Measurements from ENCODE around the gene PRIMPOL.
"Not testable (repeated sequence)": the region's sequence is repeated elsewhere in the genome, so short reads cannot be mapped to it uniquely, and the experiment has no call there.

Gene PRIMPOL

DNA sequence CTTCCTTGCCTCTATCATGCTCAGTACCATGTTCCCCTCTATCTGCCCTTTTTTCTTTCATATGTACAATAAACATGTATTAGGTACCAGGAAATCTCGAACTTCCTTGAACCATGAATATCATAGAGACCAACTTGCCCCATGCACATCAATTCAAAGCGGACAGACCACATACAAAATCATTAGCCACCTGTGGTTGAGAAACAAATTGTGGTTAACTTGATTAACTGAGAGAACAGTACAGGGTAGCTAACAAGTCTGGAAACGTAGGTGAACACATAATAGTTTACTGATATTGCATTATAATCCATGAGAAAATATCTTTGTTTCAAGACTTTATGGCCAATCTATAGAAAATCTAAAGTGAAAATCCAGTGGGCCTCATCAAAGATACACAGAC, 8.5 kb upstream of the PRIMPOL start:
- no peak for DNase-seq (ENCODE audit: low spot score)

DNA sequence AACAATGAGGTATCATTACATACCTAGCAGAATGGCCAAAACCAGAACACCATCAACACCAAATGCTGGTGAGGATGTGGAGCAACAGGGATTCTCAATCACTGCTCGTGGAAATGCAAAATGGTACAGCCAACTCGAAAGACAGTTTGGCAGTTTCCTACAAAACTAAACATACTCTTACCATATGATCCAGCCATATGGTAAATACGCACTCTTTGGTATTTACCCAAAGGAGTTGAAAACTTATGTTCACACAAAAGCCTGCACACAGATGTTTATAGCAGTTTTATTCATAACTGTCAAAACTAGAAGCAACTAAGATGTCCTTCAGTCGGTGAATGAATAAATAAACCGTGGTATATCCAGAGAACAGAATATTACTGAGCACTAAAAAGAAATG, 8.1 kb upstream of the PRIMPOL start:
- no peak for DNase-seq (ENCODE audit: low spot score)

DNA sequence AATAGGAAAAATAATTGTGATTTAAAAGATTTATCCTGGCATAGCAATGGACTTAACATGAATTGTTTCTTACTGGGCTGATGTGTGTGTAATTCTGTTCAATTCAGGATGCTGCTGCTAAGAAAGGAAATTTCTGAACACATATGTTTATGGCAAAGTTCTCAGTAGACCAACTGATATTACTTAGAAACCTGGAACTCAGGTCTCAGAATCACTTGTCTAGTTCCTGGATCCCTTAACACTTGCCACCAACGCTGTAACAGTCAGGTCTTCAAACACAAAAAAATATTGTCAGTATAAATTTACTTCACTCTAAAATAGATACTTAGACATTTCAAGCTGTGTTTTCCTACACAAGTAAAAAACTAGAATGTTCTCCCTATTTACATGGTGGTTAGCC, 5.8 kb upstream of the PRIMPOL start:
- no peak for DNase-seq (ENCODE audit: low spot score)

DNA sequence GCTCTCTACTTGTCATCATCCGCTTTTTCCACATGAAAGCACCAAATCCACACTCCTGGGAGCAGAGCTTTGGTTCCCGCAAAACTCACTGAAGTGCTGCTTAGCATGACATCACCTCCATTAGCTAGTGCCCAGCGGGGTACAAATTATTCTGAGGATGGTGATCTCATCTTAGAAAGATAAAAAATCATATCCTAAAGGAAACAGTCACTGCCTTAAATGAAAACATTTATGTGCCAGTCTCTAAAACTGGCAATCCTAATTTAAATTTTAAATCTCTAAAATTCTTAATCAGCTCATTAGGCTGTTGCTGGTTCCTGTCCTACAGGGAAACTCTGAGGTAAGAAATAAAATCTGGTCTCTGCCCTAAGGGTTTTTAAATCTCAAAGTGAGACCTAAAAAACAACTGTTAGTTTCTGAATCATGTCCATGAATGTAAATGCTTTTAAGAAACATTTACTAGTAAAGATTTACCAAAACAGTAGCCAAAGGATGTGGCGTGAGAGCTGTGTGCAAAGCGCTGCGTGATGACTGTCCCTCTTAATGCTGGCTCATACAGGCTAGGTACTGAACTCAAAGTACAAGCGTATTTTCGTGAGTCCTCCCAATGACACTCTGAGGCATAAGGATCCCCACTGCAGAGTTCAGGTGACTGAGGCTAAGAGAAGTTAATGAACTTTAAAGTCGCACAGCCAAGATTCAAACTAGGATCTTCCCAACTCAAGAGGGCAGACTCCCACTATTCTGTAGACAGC, 4.8 kb upstream of the PRIMPOL start:
- DNase-seq (ENCODE audit: low spot score) = no peak

DNA sequence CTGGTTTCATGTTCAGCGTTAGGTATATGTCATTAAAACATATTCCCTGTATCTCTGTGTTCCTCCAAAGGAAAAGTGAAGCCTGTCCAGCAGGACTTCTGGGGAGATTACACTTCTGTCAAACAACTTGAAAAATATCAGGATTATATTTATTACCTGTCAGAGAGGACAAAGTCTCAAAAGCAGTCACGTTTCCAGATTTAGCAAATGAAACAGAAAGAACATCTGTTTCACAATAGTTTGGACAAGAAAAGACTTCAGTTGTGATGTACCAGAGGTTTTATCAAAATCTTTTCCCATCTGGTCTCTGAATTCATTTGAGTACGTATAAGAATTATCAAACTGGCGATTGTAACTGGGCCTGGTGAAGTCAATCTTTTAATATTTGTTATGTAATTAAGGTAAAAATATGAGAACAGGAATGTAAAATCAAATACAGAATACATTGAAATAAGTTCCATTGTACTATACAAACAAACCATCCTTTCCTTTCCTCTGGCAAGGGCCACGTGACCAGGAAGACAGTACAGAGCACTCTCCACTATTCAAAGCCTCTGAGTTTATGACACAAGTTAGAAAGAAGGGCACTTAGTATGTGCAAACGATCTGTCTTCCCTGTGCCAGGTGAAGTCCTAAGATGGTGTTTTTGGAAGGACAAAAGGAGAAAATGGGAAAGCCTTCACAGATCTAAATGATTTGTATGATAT, 3.5 kb upstream of the PRIMPOL start:
- DNase-seq (ENCODE audit: low spot score) = no peak

DNA sequence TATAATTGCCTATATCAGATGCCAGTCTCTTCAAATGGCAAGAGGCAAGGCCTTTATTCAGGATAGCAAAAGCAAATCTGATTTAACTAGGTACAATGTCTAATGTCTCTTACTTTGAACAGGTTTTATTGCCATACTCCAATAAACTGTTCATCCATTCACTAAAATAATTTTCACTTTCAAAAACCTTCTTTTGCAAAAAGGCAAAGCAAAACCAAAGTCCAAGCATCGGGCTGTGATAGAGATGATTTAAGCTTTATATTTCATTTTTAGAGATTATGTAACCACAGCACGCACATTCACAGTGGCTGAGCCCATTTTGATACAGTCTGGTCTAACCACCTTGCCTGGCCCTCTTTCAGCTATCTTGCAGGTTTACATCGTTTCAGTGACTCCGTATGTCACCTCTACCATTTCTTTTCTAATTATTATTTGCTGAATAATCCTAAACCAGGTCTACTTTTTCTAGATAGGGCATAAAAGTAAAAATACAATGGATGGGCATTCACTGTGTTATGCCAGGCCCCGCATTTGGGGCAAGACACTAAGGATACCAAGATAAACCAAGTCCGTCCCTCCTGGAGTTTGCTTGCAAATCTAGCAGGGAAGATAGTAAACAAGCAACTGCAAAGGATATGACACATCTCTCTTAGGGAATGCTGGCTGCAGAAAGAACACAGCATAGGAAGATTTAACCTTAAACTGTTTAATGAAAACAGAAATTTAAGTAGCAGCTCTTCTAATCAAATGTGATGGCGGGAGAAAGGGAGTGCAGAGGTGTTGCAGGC, 2.1 kb upstream of the PRIMPOL start:
- DNase-seq (ENCODE audit: low spot score) = peak; percentile 2

DNA sequence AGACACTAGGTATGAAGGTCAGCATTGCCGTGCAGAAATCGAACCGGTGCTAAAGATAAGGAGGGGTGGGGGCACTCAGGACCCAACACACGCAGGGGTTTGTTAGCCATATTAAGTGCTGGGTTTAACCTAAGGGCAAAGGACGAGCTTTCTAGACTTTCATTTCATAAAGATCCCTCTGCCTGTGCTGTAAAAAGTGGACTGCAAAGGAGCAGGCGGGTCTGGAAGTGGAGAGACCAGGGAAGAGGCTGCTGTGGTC, 1.6 kb upstream of the PRIMPOL start:
- peak; percentile 20 for DNase-seq (ENCODE audit: low spot score)

DNA sequence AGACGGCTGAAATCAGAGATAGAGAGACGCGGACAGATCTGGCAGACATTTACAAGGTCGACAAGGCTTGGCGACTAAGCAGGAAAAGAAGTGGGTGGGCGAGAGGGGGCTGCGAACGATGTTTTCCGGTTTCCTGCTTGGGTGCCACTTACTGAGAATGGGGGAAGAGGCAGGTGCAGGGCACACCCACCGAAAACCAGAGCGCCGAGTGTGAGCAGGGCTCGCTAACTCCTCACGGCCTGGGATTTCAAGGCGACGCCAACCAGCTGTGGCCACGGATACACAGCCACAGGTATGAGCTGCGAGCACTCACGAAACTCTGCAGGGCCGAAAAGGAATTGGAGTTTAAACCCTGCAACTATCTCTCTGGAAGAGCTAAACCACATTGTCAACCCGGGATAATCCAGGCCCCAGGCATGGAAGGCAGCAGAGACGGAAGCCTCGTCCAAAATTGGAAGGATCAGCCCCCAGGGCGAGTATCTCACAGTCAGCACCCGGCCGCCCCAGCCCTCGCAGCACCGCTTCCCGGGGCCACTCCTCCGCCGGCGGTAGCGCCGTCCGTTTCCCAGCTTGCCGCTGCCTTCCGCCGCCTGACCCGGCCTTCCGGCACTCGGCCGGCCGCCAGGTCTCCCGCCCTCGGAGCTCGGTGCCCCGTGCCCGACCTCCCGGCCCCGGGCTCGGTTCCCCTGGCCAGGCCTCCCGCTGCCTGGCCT, 1.1 kb upstream of the PRIMPOL start:
- peak; percentile 54 for DNase-seq (ENCODE audit: low spot score)

DNA sequence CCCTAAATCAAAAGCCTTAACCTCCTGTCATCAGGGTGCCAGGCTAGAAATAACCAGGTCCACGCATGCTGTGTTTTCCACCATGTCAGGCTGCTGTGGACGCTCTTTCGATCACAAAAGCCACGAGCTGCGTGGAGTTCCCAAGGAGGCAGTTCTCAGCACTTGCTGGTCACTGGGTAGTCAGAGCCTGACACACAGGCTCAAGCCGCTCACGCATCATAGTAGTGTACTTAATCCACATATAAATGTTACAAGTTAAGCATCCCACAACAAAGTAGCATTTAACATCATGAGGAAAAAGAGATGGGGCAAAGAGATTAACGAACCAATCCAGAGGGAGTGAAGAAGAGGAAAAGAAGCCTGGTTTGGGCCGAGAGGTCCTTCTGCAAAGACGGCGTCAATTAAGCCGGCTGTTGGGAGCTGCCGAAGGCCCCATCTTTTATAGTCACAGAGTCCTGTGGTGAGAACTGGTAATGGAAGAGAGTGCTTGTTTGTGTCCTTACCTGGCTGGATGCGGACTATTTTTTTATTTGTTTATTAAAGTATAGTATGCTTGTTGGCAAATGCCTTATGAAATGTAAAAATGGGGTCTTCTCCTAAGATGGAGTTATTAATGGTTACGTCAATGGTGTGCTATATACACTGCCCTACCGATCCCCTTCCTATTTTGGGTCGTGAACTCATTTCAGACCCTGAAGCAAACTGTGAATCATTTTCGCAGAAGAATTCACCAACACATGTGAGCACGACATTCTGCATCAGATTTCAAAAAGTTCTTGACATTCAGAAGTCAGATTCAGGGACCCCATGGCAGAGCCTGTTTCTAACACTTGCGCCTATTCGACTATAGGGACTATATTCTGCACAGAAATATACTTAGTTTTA, 675 bp downstream of the PRIMPOL start:
- DNase-seq (ENCODE audit: low spot score) = peak; percentile 15

DNA sequence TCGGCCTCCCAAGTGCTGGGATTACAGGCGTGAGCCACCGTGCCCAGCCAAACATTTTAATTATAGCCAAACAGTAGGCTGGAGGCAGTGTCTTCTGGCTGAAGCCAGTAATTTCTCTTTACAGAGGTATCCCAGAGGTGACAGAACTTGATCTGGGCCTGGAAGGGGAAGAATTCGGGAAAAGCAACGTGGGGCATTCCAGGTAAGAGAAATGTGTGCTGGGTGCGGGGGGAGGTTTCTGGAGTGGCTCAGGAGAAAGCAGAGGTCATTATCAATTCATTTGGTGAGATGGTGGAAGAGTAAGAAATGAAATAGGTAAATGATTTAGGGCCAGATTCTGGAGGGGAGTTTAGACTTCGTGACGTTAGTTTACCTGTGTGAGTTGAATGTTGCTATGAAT, 2.4 kb downstream of the PRIMPOL start:
- DNase-seq (ENCODE audit: low spot score) = no peak

DNA sequence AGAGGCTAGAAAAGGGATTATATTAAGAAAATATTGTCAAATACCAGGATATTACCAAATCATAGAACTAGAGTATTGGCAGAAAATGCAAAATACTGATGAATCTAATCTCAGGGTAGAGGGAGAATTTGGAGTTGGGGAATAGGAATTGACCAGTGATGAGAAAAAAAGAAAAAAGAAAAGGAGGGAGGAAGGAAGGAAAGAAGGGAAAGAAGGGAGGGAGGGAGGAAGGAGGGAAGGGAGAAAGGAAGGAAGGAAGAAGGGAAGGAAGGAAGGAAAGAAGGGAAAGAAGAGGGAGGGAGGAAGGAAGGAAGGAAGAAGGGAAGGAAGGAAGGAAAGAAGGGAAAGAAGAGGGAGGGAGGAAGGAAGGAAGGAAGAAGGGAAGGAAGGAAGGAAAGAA, 3.1 kb downstream of the PRIMPOL start:
- DNase-seq (ENCODE audit: low spot score) = not testable (repeated sequence)

DNA sequence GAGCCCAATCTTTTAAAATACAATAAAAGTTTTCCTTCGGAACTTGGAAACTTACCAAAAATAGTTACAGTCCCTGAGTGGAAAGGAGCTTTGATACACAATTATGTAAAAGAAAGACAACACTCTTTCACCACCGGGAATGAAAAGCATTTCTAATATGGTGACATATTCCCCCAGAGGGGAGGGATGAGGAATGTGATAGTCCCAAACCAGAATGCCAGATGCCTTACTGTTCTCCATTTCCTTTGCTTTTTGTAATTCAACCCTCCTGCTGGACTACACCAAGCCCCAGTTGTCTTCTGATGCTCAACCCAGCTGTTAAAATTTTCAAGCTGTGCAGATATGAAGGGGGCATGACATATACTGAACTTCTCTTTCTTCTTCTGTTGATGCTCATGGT, 4.1 kb downstream of the PRIMPOL start:
- no peak for DNase-seq (ENCODE audit: low spot score)

DNA sequence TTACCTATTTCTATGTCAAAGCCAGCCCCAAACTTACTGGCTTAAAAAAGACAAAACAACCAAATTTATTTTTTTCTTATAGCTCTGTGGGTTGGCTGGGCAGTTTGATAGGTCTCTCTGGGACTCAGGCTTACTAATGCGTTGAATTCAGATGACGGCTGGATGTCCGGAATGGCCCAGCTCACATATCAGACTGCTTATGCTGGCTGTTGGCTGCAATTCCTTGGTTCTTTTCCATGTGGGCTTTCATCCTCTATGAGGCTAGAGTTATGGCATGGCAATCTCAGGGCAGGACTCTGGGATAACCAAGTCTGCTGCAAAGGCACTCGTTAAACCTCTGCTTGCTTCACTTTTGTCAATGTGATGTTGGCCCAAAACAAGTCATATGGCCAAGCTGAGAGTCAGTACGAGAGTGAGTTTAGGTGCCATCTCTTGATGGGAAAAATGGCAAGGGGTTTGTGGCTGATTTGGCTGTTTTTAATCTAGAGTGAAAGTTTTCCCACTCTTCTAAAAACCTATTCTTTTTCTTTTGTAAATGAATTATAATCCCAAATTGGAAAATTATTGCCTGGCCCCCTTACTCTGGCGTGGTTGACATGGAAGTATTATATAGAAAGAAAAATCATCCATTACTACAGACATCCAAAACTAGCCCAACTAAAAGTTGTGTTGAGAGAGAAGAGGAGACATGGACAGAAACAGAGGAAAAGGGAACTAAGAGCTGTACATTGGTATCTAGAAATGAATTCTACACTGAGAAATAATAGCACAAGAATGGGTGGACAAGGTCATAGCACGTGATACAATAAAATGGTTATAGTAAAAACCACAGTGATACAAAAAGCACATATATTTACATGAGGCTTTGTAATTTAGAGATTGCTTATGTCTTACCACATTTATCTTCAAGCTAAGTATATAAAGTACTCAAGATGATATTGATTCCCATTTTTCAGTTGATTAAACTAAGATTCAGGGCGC, 6.6 kb downstream of the PRIMPOL start:
- DNase-seq (ENCODE audit: low spot score) = no peak

DNA sequence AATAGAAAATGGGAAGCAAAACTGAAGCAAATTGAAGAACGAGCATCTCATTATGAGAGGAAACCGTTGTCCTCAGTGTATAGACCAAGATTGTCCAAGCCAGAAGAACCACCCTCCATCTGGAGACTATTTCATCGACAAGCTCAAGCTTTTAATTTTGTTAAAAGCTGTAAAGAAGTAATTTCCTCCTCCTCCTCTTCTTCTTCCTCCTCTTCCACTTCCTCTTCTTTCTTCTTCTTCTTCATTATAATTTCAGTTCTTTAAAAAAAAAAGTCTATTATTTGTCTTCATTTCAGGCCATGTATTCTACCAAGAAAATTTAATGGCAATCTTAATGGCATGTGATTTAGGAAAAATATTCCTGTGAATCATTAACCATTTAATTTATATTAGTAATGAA, 7.6 kb downstream of the PRIMPOL start:
- DNase-seq (ENCODE audit: low spot score) = no peak

DNA sequence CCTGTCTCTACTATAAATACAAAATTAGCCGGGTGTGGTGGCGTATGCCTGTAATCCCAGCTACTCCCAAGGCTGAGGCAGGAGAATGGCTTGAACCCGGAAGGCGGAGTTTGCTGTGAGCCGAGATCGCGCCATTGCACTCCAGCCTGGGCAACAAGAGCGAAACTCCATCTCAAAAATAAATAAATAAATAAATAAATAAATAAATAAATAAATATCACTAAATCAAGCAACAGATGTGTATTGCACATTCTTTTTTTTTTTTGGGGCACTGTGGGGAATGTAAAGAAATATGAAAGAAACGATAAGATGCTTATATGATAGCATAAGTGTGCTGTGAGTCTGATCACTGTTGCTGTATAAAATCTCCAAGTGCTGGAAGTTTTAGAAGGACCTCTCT, 8.3 kb downstream of the PRIMPOL start:
- not testable (repeated sequence) for DNase-seq (ENCODE audit: low spot score)

DNA sequence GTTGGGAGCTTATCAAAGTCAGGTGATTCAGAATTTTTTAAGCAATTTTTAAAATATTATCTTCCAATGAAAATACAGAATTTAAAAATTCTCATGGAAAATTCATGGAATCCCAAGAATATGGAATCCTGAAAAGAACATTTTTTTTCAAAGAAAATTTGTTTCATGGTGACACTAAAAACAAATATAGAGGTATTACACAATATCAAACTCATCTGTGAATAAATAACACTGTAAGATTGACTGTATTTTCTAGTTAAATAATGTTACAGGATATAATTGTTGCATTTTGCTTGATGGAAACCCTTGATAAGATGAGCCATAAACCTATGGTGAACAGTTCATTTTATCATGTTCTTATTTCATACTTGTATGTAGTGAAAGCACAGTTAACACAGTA, 11.4 kb downstream of the PRIMPOL start:
- DNase-seq (ENCODE audit: low spot score) = no peak

DNA sequence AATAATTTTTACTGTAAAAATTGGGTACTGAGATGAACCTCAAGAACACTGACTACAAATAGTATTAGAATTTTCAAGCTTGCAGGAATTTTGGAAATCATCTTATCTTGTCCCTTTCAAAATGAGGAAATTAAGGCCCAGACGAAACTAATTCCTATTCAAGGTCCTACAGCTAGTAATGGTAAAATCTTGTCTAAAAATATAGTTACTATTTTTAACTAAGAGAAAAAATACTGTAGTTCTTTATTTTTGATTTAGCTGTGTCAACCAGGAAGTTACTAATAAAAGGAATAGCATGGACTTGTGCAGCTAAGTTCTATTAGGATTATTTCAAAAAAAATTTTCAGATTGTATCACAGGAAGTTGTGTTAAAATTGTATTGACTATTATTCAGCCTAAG, 12.7 kb downstream of the PRIMPOL start:
- no peak for DNase-seq (ENCODE audit: low spot score)

DNA sequence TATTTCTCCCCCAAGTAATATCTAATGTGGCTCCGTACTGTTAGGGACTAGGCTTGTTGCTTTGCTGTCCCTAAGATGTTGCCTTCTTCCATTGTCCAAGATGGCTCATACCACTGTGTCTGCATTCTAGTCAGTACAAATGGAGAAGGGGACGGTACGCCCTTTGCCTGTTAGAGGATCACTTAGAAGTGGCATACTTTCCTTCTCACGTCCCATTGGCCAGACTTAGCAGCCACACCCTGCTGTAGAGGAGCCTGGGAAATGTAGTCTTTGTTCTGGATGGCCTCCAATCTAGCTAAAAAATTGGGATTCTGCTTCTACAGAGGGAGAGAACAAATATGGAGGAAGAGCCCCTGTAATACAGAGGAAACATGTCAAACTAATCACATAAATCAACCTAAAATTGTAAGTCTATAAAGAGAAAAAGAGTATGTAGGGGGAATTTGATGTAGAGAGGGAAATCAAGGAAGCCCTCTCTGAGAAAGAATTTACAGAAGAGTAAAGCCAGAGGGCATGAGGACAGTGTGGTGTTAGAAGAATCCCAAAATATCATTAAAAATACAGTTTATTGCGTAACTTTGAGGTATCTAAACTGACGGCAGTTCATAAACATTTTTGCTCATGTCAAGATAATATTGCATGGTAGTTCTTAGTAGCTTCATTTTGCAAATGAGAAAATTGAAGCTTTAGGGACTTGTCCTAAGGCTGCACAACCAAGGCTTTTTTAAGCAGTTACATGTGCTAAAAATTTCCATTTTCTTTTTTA, 15.1 kb downstream of the PRIMPOL start:
- DNase-seq (ENCODE audit: low spot score) = peak; percentile 8

DNA sequence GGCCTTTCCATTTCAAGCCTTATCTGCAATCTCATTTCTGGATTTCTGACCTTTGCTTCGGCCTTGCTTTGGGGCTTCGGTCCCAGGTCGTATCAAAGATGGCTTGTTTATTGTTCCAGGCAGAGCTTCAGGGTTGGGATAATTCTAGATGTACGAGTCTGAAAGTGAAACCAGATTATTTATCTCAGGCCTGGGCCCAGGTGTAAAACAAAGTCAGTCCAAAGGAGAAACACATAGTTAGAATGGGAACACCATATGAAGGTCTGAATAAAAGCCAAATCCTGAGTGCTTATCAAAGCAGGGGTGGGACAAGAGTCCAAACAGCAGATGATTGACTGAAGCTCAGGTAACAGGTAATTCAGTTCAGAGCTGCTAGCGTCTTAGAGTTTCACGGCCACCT, 17.1 kb downstream of the PRIMPOL start:
- DNase-seq (ENCODE audit: low spot score) = no peak

DNA sequence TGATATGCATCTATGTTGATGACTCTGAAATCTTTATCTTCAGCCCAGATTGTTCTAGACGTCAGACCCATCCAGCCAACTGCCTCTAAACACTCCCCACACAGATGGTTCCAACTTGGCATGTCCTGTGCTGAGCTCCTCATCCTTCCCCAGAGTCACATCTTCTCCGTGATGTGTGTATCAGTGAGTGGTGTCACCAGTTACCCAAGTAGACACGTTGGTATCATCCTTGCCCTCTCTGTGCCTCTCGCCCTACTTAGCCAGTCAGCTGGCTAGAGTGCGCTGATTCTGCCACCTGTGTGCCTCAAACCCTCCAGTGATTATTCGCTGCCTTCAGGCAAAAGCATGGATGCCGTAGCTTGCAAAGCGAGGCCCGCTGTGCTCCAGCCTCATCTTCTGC, 18.6 kb downstream of the PRIMPOL start:
- no peak for DNase-seq (ENCODE audit: low spot score)

Data from SW480 (cell line).